Measurements from ENCODE around the gene RAN.

The RAN gene

DNA sequence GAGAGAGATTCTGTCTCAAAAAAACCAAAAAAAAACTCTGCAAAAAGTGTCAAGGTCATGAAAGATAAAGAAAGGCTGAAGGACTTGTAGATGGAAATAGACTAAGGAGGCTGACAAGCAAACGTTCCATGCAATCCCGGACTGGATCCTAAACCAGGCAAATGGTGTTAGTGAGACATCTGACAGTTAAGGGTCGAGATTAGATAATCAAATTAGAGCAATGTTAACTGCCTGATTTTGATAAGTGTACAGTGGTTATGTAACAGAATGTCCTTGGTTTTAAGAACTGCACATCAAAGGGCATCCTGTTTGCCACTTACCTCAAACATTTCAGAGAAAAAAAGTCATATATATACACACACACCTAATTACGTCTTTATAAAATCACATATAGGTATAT, 3.5 kb upstream of the RAN start:
- TF ChIP-seq, protein P1, sequence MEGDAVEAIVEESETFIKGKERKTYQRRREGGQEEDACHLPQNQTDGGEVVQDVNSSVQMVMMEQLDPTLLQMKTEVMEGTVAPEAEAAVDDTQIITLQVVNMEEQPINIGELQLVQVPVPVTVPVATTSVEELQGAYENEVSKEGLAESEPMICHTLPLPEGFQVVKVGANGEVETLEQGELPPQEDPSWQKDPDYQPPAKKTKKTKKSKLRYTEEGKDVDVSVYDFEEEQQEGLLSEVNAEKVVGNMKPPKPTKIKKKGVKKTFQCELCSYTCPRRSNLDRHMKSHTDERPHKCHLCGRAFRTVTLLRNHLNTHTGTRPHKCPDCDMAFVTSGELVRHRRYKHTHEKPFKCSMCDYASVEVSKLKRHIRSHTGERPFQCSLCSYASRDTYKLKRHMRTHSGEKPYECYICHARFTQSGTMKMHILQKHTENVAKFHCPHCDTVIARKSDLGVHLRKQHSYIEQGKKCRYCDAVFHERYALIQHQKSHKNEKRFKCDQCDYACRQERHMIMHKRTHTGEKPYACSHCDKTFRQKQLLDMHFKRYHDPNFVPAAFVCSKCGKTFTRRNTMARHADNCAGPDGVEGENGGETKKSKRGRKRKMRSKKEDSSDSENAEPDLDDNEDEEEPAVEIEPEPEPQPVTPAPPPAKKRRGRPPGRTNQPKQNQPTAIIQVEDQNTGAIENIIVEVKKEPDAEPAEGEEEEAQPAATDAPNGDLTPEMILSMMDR (conservative IDR thresholded peaks at IDR 0.05): no peak
- TF ChIP-seq ZFX (IDR thresholded peaks at IDR 0.05): no peak
- no peak overlapping the region for H3K27ac ChIP-seq

DNA sequence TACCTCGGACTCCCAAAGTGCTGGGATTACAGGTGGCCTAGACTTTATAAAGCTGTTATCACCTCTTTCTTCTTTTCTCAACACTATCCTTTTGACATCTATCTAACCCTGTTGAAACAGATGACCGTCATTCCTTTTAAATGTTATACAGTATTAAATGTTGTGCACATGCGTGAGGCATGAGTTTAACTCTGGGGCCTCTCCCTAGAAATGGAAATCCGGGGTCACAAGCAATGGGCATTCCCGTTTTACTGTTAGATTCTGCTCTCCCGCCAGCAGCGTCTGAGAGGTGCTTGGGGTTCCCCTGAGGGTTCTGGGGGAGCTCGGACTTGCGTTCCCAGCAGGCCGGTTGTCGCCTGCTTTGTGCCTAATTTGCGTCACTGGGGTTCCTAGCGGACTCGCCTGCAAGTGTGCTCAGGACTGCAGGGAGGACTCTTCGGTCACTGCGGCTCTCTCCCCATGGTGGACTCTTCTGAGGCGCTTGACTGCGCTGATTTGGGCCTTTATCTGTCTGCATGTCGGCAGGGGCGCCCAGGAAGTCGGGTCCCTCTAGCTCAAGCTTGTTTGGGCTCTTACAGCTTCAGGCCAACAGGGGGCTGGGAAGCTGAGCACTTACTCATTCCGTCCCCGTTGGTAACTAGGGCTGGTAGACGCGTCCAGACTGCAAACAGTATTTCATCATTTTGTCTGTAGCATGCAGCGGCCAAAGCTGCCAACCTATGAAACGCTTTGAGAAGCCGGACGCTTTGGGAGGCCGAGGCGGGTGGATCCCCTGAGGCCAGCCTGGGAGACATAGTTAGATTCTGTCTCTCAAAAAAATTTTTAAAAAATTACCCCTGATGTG, 1.2 kb upstream of the RAN start:
- H3K27ac ChIP-seq: peak overlapping the region; percentile 99
- TF ChIP-seq ZFX (IDR thresholded peaks at IDR 0.05): no peak
- TF ChIP-seq, protein P1 (conservative IDR thresholded peaks at IDR 0.05): peak; percentile 59

DNA sequence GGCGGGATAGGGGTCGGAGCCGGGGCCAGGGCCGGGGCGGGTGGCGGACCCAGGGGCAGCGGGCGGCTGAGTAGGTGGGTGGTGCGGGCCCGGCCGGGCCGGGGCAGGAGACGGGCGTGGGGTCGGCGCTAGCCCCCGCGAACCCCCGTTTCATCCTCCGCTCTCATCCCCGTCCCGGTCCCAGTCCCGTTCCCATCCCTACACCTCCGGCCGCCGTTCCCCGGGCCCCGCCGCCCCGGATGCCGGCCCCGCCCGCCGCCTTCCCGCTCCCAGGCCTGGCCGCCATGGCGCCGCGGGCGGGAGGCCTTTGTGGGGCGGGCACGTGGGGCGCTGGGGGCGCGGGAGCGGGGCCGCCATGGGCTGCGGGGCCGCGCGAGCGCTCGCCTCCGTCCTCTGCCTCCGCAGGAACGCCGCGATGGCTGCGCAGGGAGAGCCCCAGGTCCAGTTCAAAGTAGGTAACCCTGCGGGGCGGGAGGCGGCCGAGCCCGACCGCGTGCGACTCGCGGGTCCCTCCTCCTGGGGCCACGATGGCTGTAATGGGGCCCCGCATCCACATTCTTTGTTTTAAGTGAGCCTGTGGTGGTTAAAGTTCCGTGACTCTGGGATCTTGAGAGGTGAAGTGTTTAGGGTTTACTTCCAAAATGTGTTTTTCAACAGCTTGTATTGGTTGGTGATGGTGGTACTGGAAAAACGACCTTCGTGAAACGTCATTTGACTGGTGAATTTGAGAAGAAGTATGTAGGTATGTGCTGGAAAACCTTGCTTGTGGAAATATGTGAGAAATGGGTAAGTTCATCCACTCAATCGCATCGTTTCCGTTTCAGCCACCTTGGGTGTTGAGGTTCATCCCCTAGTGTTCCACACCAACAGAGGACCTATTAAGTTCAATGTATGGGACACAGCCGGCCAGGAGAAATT, 572 bp downstream of the RAN start:
- peak overlapping the region; percentile 99 for H3K27ac ChIP-seq
- peak; percentile 89 for TF ChIP-seq ZFX (IDR thresholded peaks at IDR 0.05)
- TF ChIP-seq, protein P1 (conservative IDR thresholded peaks at IDR 0.05): no peak

DNA sequence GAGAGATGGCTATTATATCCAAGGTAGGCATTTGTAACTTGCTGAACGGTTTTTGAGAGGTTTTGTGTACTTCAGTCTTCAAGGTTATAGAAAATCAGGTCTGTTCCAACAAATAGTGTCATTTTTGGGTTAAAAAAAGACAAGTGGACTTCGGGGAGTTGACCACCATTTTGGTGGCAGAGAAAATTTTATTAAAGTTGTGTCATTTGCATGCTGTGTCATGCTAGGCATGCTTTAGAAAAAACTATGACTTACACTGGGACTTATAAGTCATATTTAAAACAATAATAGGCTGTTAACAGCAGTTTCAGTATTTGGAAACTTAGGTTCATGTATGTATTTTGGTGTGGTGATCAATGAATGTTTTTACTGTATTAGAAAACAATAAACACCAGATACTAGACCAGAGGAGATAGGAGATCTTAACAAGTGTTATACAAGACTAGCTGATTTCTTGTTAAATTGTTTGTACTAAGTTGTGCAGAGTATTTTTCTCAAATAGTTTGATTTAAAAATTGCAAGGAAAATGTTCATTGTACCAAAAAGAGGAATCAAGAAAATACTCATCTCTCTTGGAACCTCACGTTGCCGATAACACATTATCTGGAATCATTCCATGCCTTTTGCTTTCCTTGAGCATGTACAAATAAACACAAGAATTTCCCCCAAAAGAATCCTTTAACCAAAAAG, 1.4 kb downstream of the RAN start:
- peak overlapping the region; percentile 99 for H3K27ac ChIP-seq
- TF ChIP-seq, protein P1 (conservative IDR thresholded peaks at IDR 0.05): no peak
- TF ChIP-seq ZFX (IDR thresholded peaks at IDR 0.05): no peak

DNA sequence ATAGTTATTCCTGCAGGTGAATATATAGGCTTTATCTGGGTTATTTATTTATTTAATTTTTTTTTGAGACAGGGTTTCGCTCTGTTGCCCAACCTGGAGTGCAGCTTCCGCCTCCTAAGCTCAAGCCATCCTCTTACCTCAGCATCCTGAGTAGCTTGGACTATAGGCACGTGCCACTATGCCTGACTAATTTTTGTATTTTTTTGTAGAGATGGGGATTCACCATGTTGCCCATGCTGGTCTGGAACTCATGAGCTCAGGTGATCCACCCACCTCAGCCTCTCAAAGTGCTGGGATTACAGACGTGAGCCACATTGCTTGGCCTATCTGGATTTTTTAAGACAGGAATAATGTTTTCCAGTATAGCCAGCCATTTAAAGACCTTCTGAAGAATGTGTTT, 2.0 kb downstream of the RAN start:
- H3K27ac ChIP-seq: no peak overlapping the region
- TF ChIP-seq, protein P1 (conservative IDR thresholded peaks at IDR 0.05): no peak
- no peak for TF ChIP-seq ZFX (IDR thresholded peaks at IDR 0.05)

DNA sequence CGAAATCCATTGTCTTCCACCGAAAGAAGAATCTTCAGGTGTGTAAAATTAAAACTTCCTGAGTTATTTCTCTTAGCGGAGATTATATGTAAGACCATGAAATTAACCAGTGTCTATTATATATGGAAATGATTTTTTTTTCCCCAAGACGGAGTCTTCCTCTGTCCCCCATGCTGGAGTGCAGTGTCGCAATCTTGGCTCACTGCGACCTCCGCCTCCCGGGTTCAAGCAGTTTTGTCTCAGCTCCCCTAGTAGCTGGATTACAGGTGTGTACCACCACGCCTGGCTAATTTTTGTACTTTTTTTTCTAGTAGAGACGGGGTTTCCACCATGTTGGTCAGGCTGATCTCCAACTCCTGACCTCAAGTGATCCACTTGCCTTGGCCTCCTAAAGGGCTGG, 2.8 kb downstream of the RAN start:
- TF ChIP-seq, protein P1 (conservative IDR thresholded peaks at IDR 0.05): no peak
- no peak for TF ChIP-seq ZFX (IDR thresholded peaks at IDR 0.05)
- no peak overlapping the region for H3K27ac ChIP-seq

Data from C4-2B (cell line).